SK-N-SH (cell line): Measurements from ENCODE around the gene NOX3. TPM values are rescaled to one million over a fixed set of nuclear protein-coding genes. Genes with fewer than 3 reads are reported as not detected.

Experiments
- CTCF ChIA-PET: fragments of 300-600, 350-600 bp; formaldehyde crosslinking; extraction: SDS; loops from one replicate; lab custom pipeline; 2021; lab: Yijun Ruan, JAX
- POLR2A ChIA-PET: fragments of 350-600 bp; sonication (Branson Sonifier 250); formaldehyde crosslinking; extraction: SDS; loops from one replicate; lab custom pipeline; 2020; ENCODE audit warnings: antibody characterized with exemption, inconsistent platforms; lab: Yijun Ruan, JAX
- DNase-seq: peaks from one replicate; pipeline ENCODE4 v3.0.0; 2012
- H2AFZ ChIP-seq: fragments of 200-600 bp; sonication (generic); 2 replicates; pipeline ENCODE4 v1.8.1; 2016; ENCODE audit warnings: antibody characterized with exemption, mild to moderate bottlenecking, low read depth
- H3F3A ChIP-seq: fragments of 200-600 bp; sonication (generic); replicated peaks from 2 replicates; pipeline ENCODE3; 2016; ENCODE audit warnings: antibody characterized with exemption, mild to moderate bottlenecking; ENCODE audit not compliant: insufficient read depth
- H3K27ac ChIP-seq, 2 experiments: fragments of 200-500 bp in 1 of 2; fragments of 200-600 bp in 1 of 2; sonication (Bioruptor generic) in 1 of 2; sonication (generic), shearing (Covaris generic) in 1 of 2; 2 replicates each; pipeline versions ENCODE4 v1.5.1 to v1.6.1; 2014 to 2016; ENCODE audit warnings: low read depth in 2 of 2, inconsistent platforms in 1 of 2, low read length in 1 of 2, mild to moderate bottlenecking in 1 of 2, mixed read lengths in 1 of 2
- H3K27me3 ChIP-seq: fragments of 200-600 bp; sonication (generic), shearing (Covaris generic); 2 replicates; pipeline ENCODE4 v1.6.1; 2016; ENCODE audit warnings: mixed run types; ENCODE audit not compliant: insufficient read depth
- H3K36me3 ChIP-seq, 2 experiments: fragments of 200-500 bp in 1 of 2; fragments of 200-600 bp in 1 of 2; sonication (Bioruptor generic) in 1 of 2; sonication (generic) in 1 of 2; replicated peaks in 1 of 2; 2 replicates each; pipeline versions ENCODE3 to v1.5.1; 2014 to 2016; ENCODE audit warnings: low read length in 1 of 2, mild to moderate bottlenecking in 1 of 2; ENCODE audit not compliant: insufficient read depth in 2 of 2, control insufficient read depth in 1 of 2
- H3K4me1 ChIP-seq, 2 experiments: fragments of 200-500 bp in 1 of 2; fragments of 200-600 bp in 1 of 2; sonication (Bioruptor generic) in 1 of 2; sonication (generic), shearing (Covaris generic) in 1 of 2; 2 replicates each; pipeline versions ENCODE4 v1.5.1 to v1.6.1; 2014 to 2016; ENCODE audit warnings: low read depth in 1 of 2, low read length in 1 of 2, mixed run types in 1 of 2; ENCODE audit not compliant: insufficient read depth in 2 of 2, control insufficient read depth in 1 of 2
- H3K4me2 ChIP-seq: fragments of 200-600 bp; sonication (generic), shearing (Covaris generic); 2 replicates; pipeline ENCODE4 v1.6.1; 2017; ENCODE audit warnings: mixed run types
- H3K4me3 ChIP-seq, 2 experiments: fragments of 200-500 bp in 1 of 2; fragments of 200-600 bp in 1 of 2; sonication (Bioruptor generic) in 1 of 2; sonication (generic), shearing (Covaris generic) in 1 of 2; 2 replicates each; pipeline versions ENCODE4 v1.5.1 to v1.8.1; 2014 to 2016; ENCODE audit warnings: low read depth in 2 of 2, inconsistent platforms in 1 of 2, low read length in 1 of 2, mild to moderate bottlenecking in 1 of 2, mixed read lengths in 1 of 2, moderate library complexity in 1 of 2
- H3K79me2 ChIP-seq: fragments of 200-600 bp; sonication (generic); 2 replicates; pipeline ENCODE4 v1.8.1; 2017; ENCODE audit warnings: mild to moderate bottlenecking; ENCODE audit not compliant: insufficient read depth
- H3K9ac ChIP-seq: fragments of 200-600 bp; sonication (generic); 2 replicates; pipeline ENCODE4 v1.6.1; 2017; ENCODE audit warnings: mixed run types
- H3K9me2 ChIP-seq: fragments of 200-600 bp; sonication (generic); 2 replicates; pipeline ENCODE4 v1.6.1; 2017; ENCODE audit warnings: mixed run types
- H3K9me3 ChIP-seq: fragments of 200-600 bp; sonication (generic); 2 replicates; pipeline ENCODE4 v1.6.1; 2017; ENCODE audit warnings: mixed run types, mild to moderate bottlenecking, moderate library complexity
- H4K20me1 ChIP-seq: fragments of 200-600 bp; sonication (generic); 2 replicates; pipeline ENCODE4 v1.6.1; 2017; ENCODE audit warnings: mild to moderate bottlenecking, mixed run types; ENCODE audit not compliant: insufficient read depth
- EZH2phosphoT487 ChIP-seq: fragments of 200-600 bp; sonication (generic); IDR thresholded peaks from 2 replicates; pipeline ENCODE4 v1.6.1; 2017; ENCODE audit warnings: low read depth, mixed run types, mild to moderate bottlenecking, antibody characterized with exemption, moderate library complexity, borderline replicate concordance
- FOSL2 ChIP-seq: IDR thresholded peaks from 2 replicates; pipeline ENCODE4 v1.4.0; 2012; ENCODE audit warnings: low read depth, mild to moderate bottlenecking, moderate library complexity, borderline replicate concordance
- FOXJ3 ChIP-seq: sonication (generic); formaldehyde crosslinking; IDR thresholded peaks from 2 replicates; pipeline ENCODE4 v1.5.1; 2020; ENCODE audit warnings: mild to moderate bottlenecking, missing genetic modification reagents
- GABPA ChIP-seq: IDR thresholded peaks from 2 replicates; pipeline ENCODE4 v1.4.0; 2012; ENCODE audit warnings: low read depth, mild to moderate bottlenecking
- MEF2A ChIP-seq: IDR thresholded peaks from 2 replicates; pipeline ENCODE4 v1.4.0; 2012; ENCODE audit warnings: low read depth, borderline replicate concordance
- RAD21 ChIP-seq: IDR thresholded peaks from 2 replicates; pipeline ENCODE4 v1.6.1; 2012; ENCODE audit warnings: mild to moderate bottlenecking, low read length
- TAF1 ChIP-seq: IDR thresholded peaks from 2 replicates; pipeline ENCODE4 v1.6.1; 2012; ENCODE audit warnings: low read depth, mild to moderate bottlenecking, low read length, moderate library complexity, borderline replicate concordance
- TEAD4 ChIP-seq: IDR thresholded peaks from 2 replicates; pipeline ENCODE4 v1.4.0; 2012; ENCODE audit warnings: mild to moderate bottlenecking, borderline replicate concordance; ENCODE audit not compliant: insufficient read depth
- WGBS: methylation state at CpG from one replicate; pipeline ENCODE4 v1.1.6; 2017; ENCODE audit warnings: low lambda C conversion rate; 5-methylcytosine and 5-hydroxymethylcytosine counted together
- polyA plus RNA-seq, 3 experiments: library from polyadenylated mRNA; depleted of rRNA; stranded (reverse); fragments of >200 nt; gene quantifications; 2 replicates each; pipeline ENCODE4 v1.2.3, GENCODE V29; 2012
- TF ChIP-seq, protein P1 (sequence below): IDR thresholded peaks from 2 replicates; pipeline ENCODE4 v1.6.1; 2012; ENCODE audit warnings: mild to moderate bottlenecking, low read depth, low read length, moderate library complexity
- TF ChIP-seq, protein P2 (sequence below): IDR thresholded peaks from 2 replicates; pipeline ENCODE4 v1.4.0; 2012; ENCODE audit warnings: low read depth
- TF ChIP-seq, protein P3 (sequence below): fragments of 200-600 bp; sonication (generic); IDR thresholded peaks from 2 replicates; pipeline ENCODE4 v1.6.1; 2017; ENCODE audit warnings: antibody characterized with exemption, mild to moderate bottlenecking, moderate library complexity

Gene NOX3
- polyA plus RNA-seq, 1 of the 3 experiments (the other 2 are of a cell fraction) = 0.02 TPM

DNA sequence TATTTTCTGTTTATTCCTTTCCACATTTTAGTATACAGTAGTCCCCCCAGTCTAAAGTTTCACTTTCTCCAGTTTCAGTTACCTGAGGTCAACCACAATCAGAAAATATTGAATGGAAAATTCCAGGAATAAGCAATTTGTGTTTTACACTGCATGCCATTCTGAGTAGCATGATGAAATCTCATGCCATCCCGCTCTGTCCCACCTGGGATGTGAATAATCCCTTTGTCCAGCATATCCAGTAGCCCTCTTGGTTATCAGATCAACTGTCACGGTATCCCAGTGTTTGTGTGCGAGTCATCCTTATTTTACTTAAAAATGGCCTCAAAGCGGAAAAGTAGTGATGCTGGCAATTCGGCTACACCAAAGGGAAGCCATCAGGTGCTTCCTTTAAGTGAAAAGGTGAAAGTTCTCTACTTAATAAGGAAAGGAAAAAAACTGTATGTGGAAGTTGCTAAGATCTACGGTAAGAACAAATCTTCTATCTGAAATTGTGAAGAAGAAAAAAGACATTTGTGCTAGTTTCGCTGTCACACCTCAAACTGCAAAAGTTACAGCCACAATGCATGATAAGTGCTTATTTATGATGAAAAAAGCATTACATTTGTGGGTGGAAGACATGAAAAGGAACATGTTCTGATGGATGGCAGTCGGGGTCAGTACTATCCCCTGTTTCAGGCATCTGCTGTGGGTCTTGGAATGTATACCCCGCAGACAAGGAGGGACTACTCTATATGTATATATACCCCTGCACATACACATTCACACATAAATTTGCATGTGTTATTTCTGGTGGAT is 11.3 kb downstream of the NOX3 start (continued):
- TF ChIP-seq, protein P1, sequence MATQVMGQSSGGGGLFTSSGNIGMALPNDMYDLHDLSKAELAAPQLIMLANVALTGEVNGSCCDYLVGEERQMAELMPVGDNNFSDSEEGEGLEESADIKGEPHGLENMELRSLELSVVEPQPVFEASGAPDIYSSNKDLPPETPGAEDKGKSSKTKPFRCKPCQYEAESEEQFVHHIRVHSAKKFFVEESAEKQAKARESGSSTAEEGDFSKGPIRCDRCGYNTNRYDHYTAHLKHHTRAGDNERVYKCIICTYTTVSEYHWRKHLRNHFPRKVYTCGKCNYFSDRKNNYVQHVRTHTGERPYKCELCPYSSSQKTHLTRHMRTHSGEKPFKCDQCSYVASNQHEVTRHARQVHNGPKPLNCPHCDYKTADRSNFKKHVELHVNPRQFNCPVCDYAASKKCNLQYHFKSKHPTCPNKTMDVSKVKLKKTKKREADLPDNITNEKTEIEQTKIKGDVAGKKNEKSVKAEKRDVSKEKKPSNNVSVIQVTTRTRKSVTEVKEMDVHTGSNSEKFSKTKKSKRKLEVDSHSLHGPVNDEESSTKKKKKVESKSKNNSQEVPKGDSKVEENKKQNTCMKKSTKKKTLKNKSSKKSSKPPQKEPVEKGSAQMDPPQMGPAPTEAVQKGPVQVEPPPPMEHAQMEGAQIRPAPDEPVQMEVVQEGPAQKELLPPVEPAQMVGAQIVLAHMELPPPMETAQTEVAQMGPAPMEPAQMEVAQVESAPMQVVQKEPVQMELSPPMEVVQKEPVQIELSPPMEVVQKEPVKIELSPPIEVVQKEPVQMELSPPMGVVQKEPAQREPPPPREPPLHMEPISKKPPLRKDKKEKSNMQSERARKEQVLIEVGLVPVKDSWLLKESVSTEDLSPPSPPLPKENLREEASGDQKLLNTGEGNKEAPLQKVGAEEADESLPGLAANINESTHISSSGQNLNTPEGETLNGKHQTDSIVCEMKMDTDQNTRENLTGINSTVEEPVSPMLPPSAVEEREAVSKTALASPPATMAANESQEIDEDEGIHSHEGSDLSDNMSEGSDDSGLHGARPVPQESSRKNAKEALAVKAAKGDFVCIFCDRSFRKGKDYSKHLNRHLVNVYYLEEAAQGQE = no peak
- TF ChIP-seq EZH2phosphoT487 (no peak), FOSL2 (peak; percentile 35; the same call in 1 of the 2 replicates), GABPA (no peak), TEAD4 (no peak)
- TF ChIP-seq, protein P2, sequence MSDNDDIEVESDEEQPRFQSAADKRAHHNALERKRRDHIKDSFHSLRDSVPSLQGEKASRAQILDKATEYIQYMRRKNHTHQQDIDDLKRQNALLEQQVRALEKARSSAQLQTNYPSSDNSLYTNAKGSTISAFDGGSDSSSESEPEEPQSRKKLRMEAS = 0 out of 2 replicates have a peak, but pooled peaks have one; percentile 36
- TF ChIP-seq, protein P3, sequence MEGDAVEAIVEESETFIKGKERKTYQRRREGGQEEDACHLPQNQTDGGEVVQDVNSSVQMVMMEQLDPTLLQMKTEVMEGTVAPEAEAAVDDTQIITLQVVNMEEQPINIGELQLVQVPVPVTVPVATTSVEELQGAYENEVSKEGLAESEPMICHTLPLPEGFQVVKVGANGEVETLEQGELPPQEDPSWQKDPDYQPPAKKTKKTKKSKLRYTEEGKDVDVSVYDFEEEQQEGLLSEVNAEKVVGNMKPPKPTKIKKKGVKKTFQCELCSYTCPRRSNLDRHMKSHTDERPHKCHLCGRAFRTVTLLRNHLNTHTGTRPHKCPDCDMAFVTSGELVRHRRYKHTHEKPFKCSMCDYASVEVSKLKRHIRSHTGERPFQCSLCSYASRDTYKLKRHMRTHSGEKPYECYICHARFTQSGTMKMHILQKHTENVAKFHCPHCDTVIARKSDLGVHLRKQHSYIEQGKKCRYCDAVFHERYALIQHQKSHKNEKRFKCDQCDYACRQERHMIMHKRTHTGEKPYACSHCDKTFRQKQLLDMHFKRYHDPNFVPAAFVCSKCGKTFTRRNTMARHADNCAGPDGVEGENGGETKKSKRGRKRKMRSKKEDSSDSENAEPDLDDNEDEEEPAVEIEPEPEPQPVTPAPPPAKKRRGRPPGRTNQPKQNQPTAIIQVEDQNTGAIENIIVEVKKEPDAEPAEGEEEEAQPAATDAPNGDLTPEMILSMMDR = no peak

DNA sequence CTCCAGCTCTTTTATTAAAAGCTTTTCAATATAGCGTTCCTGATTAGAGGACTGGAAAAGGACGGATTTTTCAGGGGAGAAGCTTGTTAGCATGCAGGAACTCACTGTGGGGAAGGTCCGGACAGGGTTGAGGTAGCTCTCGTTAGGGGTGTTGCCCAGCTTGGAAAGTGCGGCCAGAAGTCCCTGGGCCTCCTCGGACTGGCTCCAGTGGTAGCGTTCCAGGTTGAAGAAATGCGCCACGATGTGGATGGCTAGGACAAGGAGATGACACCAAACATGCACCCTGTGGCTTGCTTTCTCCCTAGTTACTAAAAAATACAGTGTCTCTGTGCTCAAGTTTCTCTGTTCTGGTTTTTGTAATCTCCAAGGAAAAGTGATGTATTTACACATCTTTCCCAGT is 12.5 kb downstream of the NOX3 start:
- H3K9me2 ChIP-seq = no peaks in the 10 kb centered on the region
- no peaks in the 10 kb centered on the region for H3K36me3 ChIP-seq
- H4K20me1 ChIP-seq = no peaks in the 10 kb centered on the region
- H3K9me3 ChIP-seq = no peaks in the 10 kb centered on the region
- no peaks in the 10 kb centered on the region for H3K79me2 ChIP-seq
- peak overlapping the region; percentile 70; the same call in 1 of the 2 replicates for H2AFZ ChIP-seq
- no peak overlapping the region for H3K4me3 ChIP-seq
- peak; percentile 16 for DNase-seq
- no peaks in the 10 kb centered on the region for H3K27me3 ChIP-seq
- CTCF ChIA-PET = interaction anchor here (0.8 to 1.3 kb wide), 10 partner anchors 9 to 266 kb away, joined by 3 to 7 read pairs (median 4); no protein-coding TSS in a partner anchor
- peaks cover 7% of the 10 kb centered on the region for H3F3A ChIP-seq
- peak overlapping the region in 1 of 2 experiments; percentile 78; a peak in 2 of 4 replicates for H3K27ac ChIP-seq
- WGBS = 73% methylated on average over 9 of the region's 9 CpGs
- peaks cover 4 to 25% of the 10 kb centered on the region in 2 experiments; a peak in 3 of 4 replicates for H3K4me1 ChIP-seq
- POLR2A ChIA-PET = interaction anchor here (1.1 to 1.8 kb wide), 2 partner anchors 40 to 43 kb away, joined by 4 to 6 read pairs; no protein-coding TSS in a partner anchor
- H3K9ac ChIP-seq = no peak overlapping the region
- TF ChIP-seq FOXJ3 (CRISPR knock-in tag) = no peak
- TF ChIP-seq RAD21 = peak; percentile 21; the same call in 1 of the 2 replicates
- no peak for TF ChIP-seq TAF1
- no peak for TF ChIP-seq MEF2A
- no peak overlapping the region for H3K4me2 ChIP-seq
